ENCODE data around the gene LYRM4.

The LYRM4 gene

GRCh38 chr6:5279891-5280338 lies 19.2 kb upstream of the LYRM4 start:
- FAIRE-seq, result no peak

GRCh38 chr6:5278565-5279120 lies 17.9 kb upstream of the LYRM4 start:
- no peak for FAIRE-seq

GRCh38 chr6:5278047-5278446 lies 17.3 kb upstream of the LYRM4 start:
- FAIRE-seq, result no peak

- no peak for FAIRE-seq
Measured at GRCh38 chr6:5277589-5277988, 16.8 kb upstream of the LYRM4 start.

GRCh38 chr6:5276581-5276980 lies 15.8 kb upstream of the LYRM4 start:
- no peak for FAIRE-seq

GRCh38 chr6:5275497-5275896 lies 14.7 kb upstream of the LYRM4 start:
- no peak for FAIRE-seq

- FAIRE-seq, result no peak
Measured at GRCh38 chr6:5274231-5274630, 13.5 kb upstream of the LYRM4 start.

GRCh38 chr6:5271926-5272325 lies 11.2 kb upstream of the LYRM4 start:
- FAIRE-seq, result no peak

- FAIRE-seq, result no peak
Measured at GRCh38 chr6:5270093-5270680, 9.4 kb upstream of the LYRM4 start.

- FAIRE-seq, result no peak
Measured at GRCh38 chr6:5266423-5266822, 5.7 kb upstream of the LYRM4 start.

GRCh38 chr6:5261545-5262109 lies 877 bp upstream of the LYRM4 start:
- no peak for FAIRE-seq

GRCh38 chr6:5260111-5260620 lies 584 bp downstream of the LYRM4 start:
- no peak for FAIRE-seq

- no peak for FAIRE-seq
Measured at GRCh38 chr6:5259428-5259827, 1.3 kb downstream of the LYRM4 start.

GRCh38 chr6:5257400-5257799 lies 3.4 kb downstream of the LYRM4 start:
- no peak for FAIRE-seq

- FAIRE-seq, result no peak
Measured at GRCh38 chr6:5256952-5257351, 3.8 kb downstream of the LYRM4 start.

- no peak for FAIRE-seq
Measured at GRCh38 chr6:5250911-5251310, 9.8 kb downstream of the LYRM4 start.

GRCh38 chr6:5250451-5250850 lies 10.3 kb downstream of the LYRM4 start:
- no peak for FAIRE-seq

- no peak for FAIRE-seq
Measured at GRCh38 chr6:5249451-5250122, 11.2 kb downstream of the LYRM4 start.

- no peak for FAIRE-seq
Measured at GRCh38 chr6:5248302-5249098, 12.2 kb downstream of the LYRM4 start.

- FAIRE-seq, result no peak
Measured at GRCh38 chr6:5247201-5247600, 13.5 kb downstream of the LYRM4 start.

GRCh38 chr6:5246141-5247097 lies 14.3 kb downstream of the LYRM4 start:
- no peak for FAIRE-seq

- FAIRE-seq, result no peak
Measured at GRCh38 chr6:5243069-5243468, 17.7 kb downstream of the LYRM4 start.

All from endometrium (tissue), 2 donors.